ENCODE results near the gene RNF8. TPM values are rescaled to one million over a fixed set of nuclear protein-coding genes. Genes with fewer than 3 reads are reported as not detected.

The RNF8 gene
- total and polyA plus RNA-seq, 3 donors from 2014 or later, result 44.0 to 49.9 (median 49.4) TPM

GRCh38 chr6:37407948-37408347 lies 54.2 kb downstream of the RNF8 start:
- no peak for DNase-seq
- H3K9me3 ChIP-seq, result no peaks in the 10 kb centered on the region
- TF ChIP-seq POLR2A (IDR thresholded peaks at IDR 0.05) (no peak), CTCF (IDR thresholded peaks at IDR 0.05) (no peak)
- H3K4me1 ChIP-seq, result peaks cover 3% of the 10 kb centered on the region
- no peak overlapping the region for H3K27ac ChIP-seq
- H3K27me3 ChIP-seq, result no peaks in the 10 kb centered on the region
- intact Hi-C loops (cut with DNase I; ENCODE audit: low total_unique reads), result no loop called here
- no peak overlapping the region for H3K4me3 ChIP-seq
- whole genome bisulfite sequencing, 2 donors, result 88 to 91% methylated on average over 5 of the region's 5 CpGs
- H3K36me3 ChIP-seq (ENCODE audit: low read depth, missing control alignments), result no peaks in the 10 kb centered on the region

- no peak for DNase-seq
- WGBS, 2 donors, result 91 to 95% methylated on average over 1 of the region's 1 CpG
- intact Hi-C loops (cut with DNase I; ENCODE audit: low total_unique reads), result no loop called here
- Histone ChIP-seq H3K27ac (no peak overlapping the region), H3K4me3 (no peak overlapping the region), H3K36me3 (ENCODE audit: low read depth, missing control alignments) (no peaks in the 10 kb centered on the region), H3K9me3 (no peaks in the 10 kb centered on the region), H3K27me3 (no peaks in the 10 kb centered on the region), H3K4me1 (no peaks in the 10 kb centered on the region)
- TF ChIP-seq POLR2A (IDR thresholded peaks at IDR 0.05), result no peak
- no peak for TF ChIP-seq CTCF (IDR thresholded peaks at IDR 0.05)
Observed at GRCh38 chr6:37409501-37409900, 55.7 kb downstream of the RNF8 start.

- intact Hi-C loops (cut with DNase I; ENCODE audit: low total_unique reads), result no loop called here
- Histone ChIP-seq H3K4me1 (no peaks in the 10 kb centered on the region), H3K9me3 (no peaks in the 10 kb centered on the region), H3K36me3 (ENCODE audit: low read depth, missing control alignments) (no peaks in the 10 kb centered on the region), H3K27me3 (no peaks in the 10 kb centered on the region), H3K4me3 (no peak overlapping the region), H3K27ac (no peak overlapping the region)
- TF ChIP-seq CTCF (IDR thresholded peaks at IDR 0.05) (no peak), POLR2A (IDR thresholded peaks at IDR 0.05) (no peak)
- no peak for DNase-seq
- WGBS, 2 donors, result 45 to 73% methylated on average over 2 of the region's 2 CpGs
Observed at GRCh38 chr6:37417393-37417792, 63.6 kb downstream of the RNF8 start.

GRCh38 chr6:37418722-37419121 lies 64.9 kb downstream of the RNF8 start:
- H3K27ac ChIP-seq, result no peak overlapping the region
- no peak for DNase-seq
- H3K36me3 ChIP-seq (ENCODE audit: low read depth, missing control alignments), result no peaks in the 10 kb centered on the region
- WGBS, 2 donors, result 65 to 71% methylated on average over 5 of the region's 5 CpGs
- no peaks in the 10 kb centered on the region for H3K4me1 ChIP-seq
- no peaks in the 10 kb centered on the region for H3K9me3 ChIP-seq
- no peak overlapping the region for H3K4me3 ChIP-seq
- no peak for TF ChIP-seq CTCF (IDR thresholded peaks at IDR 0.05)
- no peak for TF ChIP-seq POLR2A (IDR thresholded peaks at IDR 0.05)
- H3K27me3 ChIP-seq, result no peaks in the 10 kb centered on the region
- intact Hi-C loops (cut with DNase I; ENCODE audit: low total_unique reads), result no loop called here

GRCh38 chr6:37426058-37426944 lies 72.5 kb downstream of the RNF8 start:
- 82 to 86% methylated on average over 4 of the region's 4 CpGs for WGBS, 2 donors
- Histone ChIP-seq H3K27me3 (no peaks in the 10 kb centered on the region), H3K27ac (no peak overlapping the region), H3K36me3 (ENCODE audit: low read depth, missing control alignments) (no peaks in the 10 kb centered on the region), H3K4me1 (no peaks in the 10 kb centered on the region), H3K4me3 (no peak overlapping the region), H3K9me3 (no peaks in the 10 kb centered on the region)
- DNase-seq, result no peak
- TF ChIP-seq CTCF (IDR thresholded peaks at IDR 0.05), result no peak
- TF ChIP-seq POLR2A (IDR thresholded peaks at IDR 0.05), result no peak
- intact Hi-C loops (cut with DNase I; ENCODE audit: low total_unique reads), result no loop called here

Measured in testis (tissue), 3 donors.